NCI-H2107 (cell line): ENCODE data around the gene IL27RA.

Experiments used
- DNase-seq: peaks from one replicate; lab custom pipeline; 2025; lab: John Stamatoyannopoulos, UW

Gene IL27RA

GRCh38 chr19:14031719-14032480 is at the start of gene IL27RA:
Gene IL27RA (plus strand): TSS chr19:14031762. CDS start chr19:14031873, 111 bp downstream.
- DNase-seq, result no peak

GRCh38 chr19:13981988-13982501 is 49.5 kb upstream of the IL27RA start:
- DNase-seq, result no peak

- no peak for DNase-seq
These were observed 48.8 kb upstream of the IL27RA start for GRCh38 chr19:13982773-13983172.

GRCh38 chr19:13983213-13983889 is 48.2 kb upstream of the IL27RA start:
- DNase-seq, result no peak

- no peak for DNase-seq
These were observed 47.4 kb upstream of the IL27RA start for GRCh38 chr19:13984186-13984585.

GRCh38 chr19:13984875-13985741 is 46.5 kb upstream of the IL27RA start:
- DNase-seq, result no peak

GRCh38 chr19:13985771-13986347 is 45.7 kb upstream of the IL27RA start:
- DNase-seq, result peak; percentile 44

GRCh38 chr19:13986348-13986904 is 45.1 kb upstream of the IL27RA start:
- peak; percentile 69 for DNase-seq

- DNase-seq, result no peak
These were observed 44.3 kb upstream of the IL27RA start for GRCh38 chr19:13987101-13987890.

GRCh38 chr19:13989487-13989886 is 42.1 kb upstream of the IL27RA start:
- DNase-seq, result no peak

- DNase-seq, result no peak
These were observed 41.5 kb upstream of the IL27RA start for GRCh38 chr19:13990085-13990484.

- DNase-seq, result no peak
These were observed 39.5 kb upstream of the IL27RA start for GRCh38 chr19:13992025-13992424.

GRCh38 chr19:13993590-13994300 is 37.8 kb upstream of the IL27RA start:
- DNase-seq, result no peak

GRCh38 chr19:13995017-13995728 is 36.4 kb upstream of the IL27RA start:
- no peak for DNase-seq

GRCh38 chr19:13995878-13996765 is 35.4 kb upstream of the IL27RA start:
- DNase-seq, result no peak

GRCh38 chr19:13996928-13997630 is 34.5 kb upstream of the IL27RA start:
- DNase-seq, result no peak

GRCh38 chr19:13997631-13997962 is 34.0 kb upstream of the IL27RA start:
- DNase-seq, result no peak

GRCh38 chr19:13998426-13998825 is 33.1 kb upstream of the IL27RA start:
- DNase-seq, result no peak
